ENCODE data around the gene JAG2. TPM values are rescaled to one million over a fixed set of nuclear protein-coding genes. Genes with fewer than 3 reads are reported as not detected.
A peak's percentile ranks its signal among the peaks of the same experiment; 100 is the strongest.

Gene JAG2
- total and polyA plus RNA-seq, 4 experiments from 2014 or later, result 0.29 to 0.80 TPM; not detected in 2

- peak in 1 of 5 donors; percentile 24 for DNase-seq
- H3K36me3 Mint-ChIP-seq, result peaks cover 4 to 11% of the 10 kb centered on the region in 2 donors
- intact Hi-C loops (cut with micrococcal nuclease), result no loop called here
- Histone ChIP-seq H3K4me1 (ENCODE audit: insufficient read depth, low read length) (peaks cover 2% of the 10 kb centered on the region), H3K27ac (ENCODE audit: low read depth, low read length) (no peak overlapping the region), H3K36me3 (ENCODE audit: insufficient read depth, low read length) (no peaks in the 10 kb centered on the region), H3K4me3 (ENCODE audit: low read length in 2 of 2) (no peak overlapping the region), H3K27me3 (ENCODE audit: insufficient read depth, low read length) (no peaks in the 10 kb centered on the region), H3K9me3 (ENCODE audit: control insufficient read depth in 1 of 2, low read length in 2 of 2) (no peaks in the 10 kb centered on the region)
- no peaks in the 10 kb centered on the region for H3K9me3 Mint-ChIP-seq
- H3K27ac Mint-ChIP-seq, result no peak overlapping the region
- POLR2A ChIA-PET (ENCODE audit: partially characterized antibody), result no interaction called here
- H3K27me3 Mint-ChIP-seq, result no peaks in the 10 kb centered on the region
- no peak overlapping the region for H3K4me3 Mint-ChIP-seq
- CTCF ChIA-PET (ENCODE audit: partially characterized antibody), result interaction anchor here (1.0 to 1.4 kb wide), 2 partner anchors 14 to 28 kb away, joined by 3 to 4 read pairs; no protein-coding TSS in a partner anchor
- H3K4me1 Mint-ChIP-seq, result peaks cover 0 to 6% (median 1%) of the 10 kb centered on the region in 4 donors
These were observed 39.6 kb upstream of the JAG2 start for GRCh38 chr14:105207996-105208737.

- no peak overlapping the region for H3K4me3 ChIP-seq (ENCODE audit: low read length in 2 of 2)
- Mint-ChIP-seq H3K27me3 (no peaks in the 10 kb centered on the region), H3K4me3 (no peak overlapping the region), H3K36me3 (peaks cover 4 to 11% of the 10 kb centered on the region in 2 donors), H3K27ac (no peak overlapping the region), H3K9me3 (no peaks in the 10 kb centered on the region), H3K4me1 (peaks cover 0 to 13% (median 3%) of the 10 kb centered on the region in 4 donors)
- intact Hi-C loops (cut with micrococcal nuclease), result no loop called here
- ChIA-PET CTCF (ENCODE audit: partially characterized antibody) (interaction anchor here (0.8 to 1.4 kb wide), 3 partner anchors 13 to 144 kb away, joined by 3 to 4 read pairs (median 3); no protein-coding TSS in a partner anchor), POLR2A (ENCODE audit: partially characterized antibody) (no interaction called here)
- H3K27me3 ChIP-seq (ENCODE audit: insufficient read depth, low read length), result no peaks in the 10 kb centered on the region
- no peaks in the 10 kb centered on the region for H3K36me3 ChIP-seq (ENCODE audit: insufficient read depth, low read length)
- peaks cover 8% of the 10 kb centered on the region for H3K4me1 ChIP-seq (ENCODE audit: insufficient read depth, low read length)
- no peaks in the 10 kb centered on the region for H3K9me3 ChIP-seq (ENCODE audit: control insufficient read depth in 1 of 2, low read length in 2 of 2)
- no peak overlapping the region for H3K27ac ChIP-seq (ENCODE audit: low read depth, low read length)
- no peak for DNase-seq
These were observed 38.9 kb upstream of the JAG2 start for GRCh38 chr14:105207460-105207901.

GRCh38 chr14:105206873-105207272 lies 38.3 kb upstream of the JAG2 start:
- Histone ChIP-seq H3K4me3 (ENCODE audit: low read length in 2 of 2) (no peak overlapping the region), H3K4me1 (ENCODE audit: insufficient read depth, low read length) (peaks cover 15% of the 10 kb centered on the region), H3K27ac (ENCODE audit: low read depth, low read length) (no peak overlapping the region), H3K27me3 (ENCODE audit: insufficient read depth, low read length) (no peaks in the 10 kb centered on the region), H3K36me3 (ENCODE audit: insufficient read depth, low read length) (no peaks in the 10 kb centered on the region), H3K9me3 (ENCODE audit: control insufficient read depth in 1 of 2, low read length in 2 of 2) (no peaks in the 10 kb centered on the region)
- Mint-ChIP-seq H3K4me1 (peaks cover 1 to 18% (median 5%) of the 10 kb centered on the region in 4 donors), H3K9me3 (no peaks in the 10 kb centered on the region), H3K4me3 (no peak overlapping the region), H3K27ac (peak overlapping the region in 1 of 7 donors; percentile 24), H3K36me3 (peaks cover 0 to 7% of the 10 kb centered on the region in 2 donors), H3K27me3 (no peaks in the 10 kb centered on the region)
- ChIA-PET CTCF (ENCODE audit: partially characterized antibody) (interaction anchor here (0.8 to 1.4 kb wide), 3 partner anchors 12 to 145 kb away, joined by 3 to 4 read pairs (median 3); no protein-coding TSS in a partner anchor), POLR2A (ENCODE audit: partially characterized antibody) (no interaction called here)
- DNase-seq, result peak in 1 of 5 donors; percentile 33
- intact Hi-C loops (cut with micrococcal nuclease), result no loop called here

- H3K27ac Mint-ChIP-seq, result no peak overlapping the region
- no peak overlapping the region for H3K27ac ChIP-seq (ENCODE audit: low read depth, low read length)
- no peak overlapping the region for H3K4me3 Mint-ChIP-seq
- intact Hi-C loops (cut with micrococcal nuclease), result no loop called here
- H3K36me3 Mint-ChIP-seq, result peaks cover 0 to 7% of the 10 kb centered on the region in 2 donors
- peaks cover 3 to 22% (median 8%) of the 10 kb centered on the region in 4 donors for H3K4me1 Mint-ChIP-seq
- no peaks in the 10 kb centered on the region for H3K9me3 Mint-ChIP-seq
- H3K27me3 ChIP-seq (ENCODE audit: insufficient read depth, low read length), result no peaks in the 10 kb centered on the region
- ChIA-PET POLR2A (ENCODE audit: partially characterized antibody) (no interaction called here), CTCF (ENCODE audit: partially characterized antibody) (interaction anchor here (3.1 kb wide), 1 partner anchor 8 kb away, joined by 10 read pairs; no protein-coding TSS in a partner anchor)
- no peaks in the 10 kb centered on the region for H3K9me3 ChIP-seq (ENCODE audit: control insufficient read depth in 1 of 2, low read length in 2 of 2)
- H3K36me3 ChIP-seq (ENCODE audit: insufficient read depth, low read length), result no peaks in the 10 kb centered on the region
- H3K27me3 Mint-ChIP-seq, result peaks cover 0 to 2% of the 10 kb centered on the region in 2 donors
- DNase-seq, result peak in 1 of 5 donors; percentile 33
- no peak overlapping the region for H3K4me3 ChIP-seq (ENCODE audit: low read length in 2 of 2)
- H3K4me1 ChIP-seq (ENCODE audit: insufficient read depth, low read length), result peaks cover 21% of the 10 kb centered on the region
These were observed 37.2 kb upstream of the JAG2 start for GRCh38 chr14:105205673-105206208.

- ChIA-PET POLR2A (ENCODE audit: partially characterized antibody) (no interaction called here), CTCF (ENCODE audit: partially characterized antibody) (interaction anchor here (0.6 to 4.8 kb wide), 5 partner anchors 9 to 146 kb away, joined by 3 to 35 read pairs (median 6); no protein-coding TSS in a partner anchor)
- peak in 1 of 5 donors; percentile 22 for DNase-seq
- H3K36me3 ChIP-seq (ENCODE audit: insufficient read depth, low read length), result no peaks in the 10 kb centered on the region
- H3K27ac ChIP-seq (ENCODE audit: low read depth, low read length), result no peak overlapping the region
- Mint-ChIP-seq H3K4me3 (no peak overlapping the region), H3K27me3 (peaks cover 0 to 2% of the 10 kb centered on the region in 2 donors), H3K9me3 (no peaks in the 10 kb centered on the region), H3K36me3 (peaks cover 0 to 4% of the 10 kb centered on the region in 2 donors), H3K4me1 (peaks cover 3 to 22% (median 8%) of the 10 kb centered on the region in 4 donors), H3K27ac (no peak overlapping the region)
- H3K9me3 ChIP-seq (ENCODE audit: control insufficient read depth in 1 of 2, low read length in 2 of 2), result no peaks in the 10 kb centered on the region
- no peaks in the 10 kb centered on the region for H3K27me3 ChIP-seq (ENCODE audit: insufficient read depth, low read length)
- peaks cover 21% of the 10 kb centered on the region for H3K4me1 ChIP-seq (ENCODE audit: insufficient read depth, low read length)
- intact Hi-C loops (cut with micrococcal nuclease), result no loop called here
- no peak overlapping the region for H3K4me3 ChIP-seq (ENCODE audit: low read length in 2 of 2)
These were observed 36.5 kb upstream of the JAG2 start for GRCh38 chr14:105204931-105205672.

DNA sequence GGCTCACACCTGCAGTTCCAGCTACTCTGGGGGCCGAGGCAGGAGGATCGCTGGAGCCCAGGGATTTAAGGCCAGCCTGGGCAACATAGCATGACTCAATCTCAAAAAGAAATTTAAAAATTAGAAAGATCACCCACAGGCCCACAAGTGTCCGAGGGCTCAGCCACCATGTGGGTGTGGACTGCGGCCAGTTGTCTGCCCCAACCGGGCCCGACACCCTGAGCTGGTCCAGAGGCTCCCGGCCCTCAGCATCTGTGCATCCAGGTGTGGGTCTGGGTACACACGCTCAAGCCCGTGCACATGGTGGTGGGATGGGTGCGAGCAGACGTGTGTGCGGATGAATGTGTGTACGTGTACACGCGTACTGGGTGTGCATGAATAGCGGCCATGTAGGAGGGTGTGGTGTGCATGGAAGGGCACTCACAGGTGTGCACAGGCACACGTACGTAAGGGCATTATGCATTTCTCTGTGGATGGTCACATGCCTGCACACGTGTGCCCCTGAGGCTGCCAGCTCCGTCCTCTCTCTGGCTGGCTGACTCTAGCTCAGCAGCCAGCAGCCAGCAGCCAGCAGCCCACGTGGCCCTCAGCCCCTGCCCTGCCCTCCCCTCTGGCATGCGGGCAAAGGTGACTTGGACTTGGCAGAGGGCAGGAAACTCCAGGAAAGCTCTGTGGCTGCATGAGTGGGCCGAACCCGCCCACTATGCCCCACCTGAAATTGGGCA lies 35.8 kb upstream of the JAG2 start:
- Mint-ChIP-seq H3K36me3 (no peaks in the 10 kb centered on the region), H3K27me3 (peaks cover 4 to 5% of the 10 kb centered on the region in 2 donors), H3K9me3 (no peaks in the 10 kb centered on the region), H3K27ac (peak overlapping the region in 1 of 7 donors; percentile 62), H3K4me3 (peak overlapping the region in 1 of 8 donors; percentile 31), H3K4me1 (peaks cover 3 to 22% (median 10%) of the 10 kb centered on the region in 4 donors)
- DNase-seq, result no peak
- Histone ChIP-seq H3K4me1 (ENCODE audit: insufficient read depth, low read length) (peaks cover 21% of the 10 kb centered on the region), H3K9me3 (ENCODE audit: control insufficient read depth in 1 of 2, low read length in 2 of 2) (no peaks in the 10 kb centered on the region), H3K27me3 (ENCODE audit: insufficient read depth, low read length) (no peaks in the 10 kb centered on the region), H3K4me3 (ENCODE audit: low read length in 2 of 2) (no peak overlapping the region), H3K36me3 (ENCODE audit: insufficient read depth, low read length) (no peaks in the 10 kb centered on the region), H3K27ac (ENCODE audit: low read depth, low read length) (no peak overlapping the region)
- ChIA-PET CTCF (ENCODE audit: partially characterized antibody) (interaction anchor here (0.6 to 4.8 kb wide), 8 partner anchors 9 to 147 kb away, joined by 3 to 35 read pairs (median 5); no protein-coding TSS in a partner anchor), POLR2A (ENCODE audit: partially characterized antibody) (interaction anchor here (1.0 kb wide), 1 partner anchor 148 kb away, joined by 4 read pairs; no protein-coding TSS in a partner anchor)
- intact Hi-C loops (cut with micrococcal nuclease), result no loop called here

Data from CD4-positive, alpha-beta memory T cell (primary cell).